Activated T-helper 2 cell treated with anti-CD3 and anti-CD28 coated beads, Interferon-gamma antibody, Interleukin-2, Interleukin-4, amounts not matched to agents 10 μg/mL and 5 μg/mL and 100 μg/mL, durations not matched to agents 14 hours and 24 hours and 36 hours (primary cell): ENCODE results near the gene DGLUCY. TPM values are rescaled to one million over a fixed set of nuclear protein-coding genes. Genes with fewer than 3 reads are reported as not detected.
"Not testable (repeated sequence)": the region's sequence is repeated elsewhere in the genome, so short reads cannot be mapped to it uniquely, and the experiment has no call there.

ENCODE experiments used
- DNase-seq: peaks from one replicate; pipeline ENCODE4 v3.0.0; 2021; ENCODE audit warnings: low spot score
- H3K27ac Mint-ChIP-seq: one replicate; pipeline ENCODE4 v1.8.0; 2021; ENCODE audit warnings: mixed read lengths
- H3K27me3 Mint-ChIP-seq: one replicate; pipeline ENCODE4 v1.8.0; 2021; ENCODE audit warnings: low read depth, mixed read lengths
- H3K36me3 Mint-ChIP-seq: one replicate; pipeline ENCODE4 v1.8.0; 2021; ENCODE audit warnings: low read depth, mixed read lengths
- H3K4me1 Mint-ChIP-seq: one replicate; pipeline ENCODE4 v1.8.0; 2021; ENCODE audit warnings: low read depth, mixed read lengths
- H3K4me3 Mint-ChIP-seq: one replicate; pipeline ENCODE4 v1.8.0; 2021; ENCODE audit warnings: low read depth, mild to moderate bottlenecking, moderate library complexity, mixed read lengths
- H3K9me3 Mint-ChIP-seq: one replicate; pipeline ENCODE4 v1.8.0; 2021; ENCODE audit warnings: mixed read lengths
- intact Hi-C: fragments of 100-400 bp; cut with micrococcal nuclease; formaldehyde crosslinking; loops from one replicate; pipeline ENCODE4 v1.15.1; 2023
- total RNA-seq: library from RNA; stranded (reverse); gene quantifications from 2 replicates; pipeline ENCODE4 v1.2.3, GENCODE V29; 2022

DGLUCY gene
- total RNA-seq, 1 donor from 2014 or later, result 48.5 TPM

GRCh38 chr14:91256661-91257060 is 142.8 kb downstream of the DGLUCY start:
- Mint-ChIP-seq H3K4me3 (no peak overlapping the region), H3K36me3 (peaks cover 11% of the 10 kb centered on the region), H3K4me1 (peaks cover 56% of the 10 kb centered on the region), H3K27ac (no peak overlapping the region), H3K27me3 (no peaks in the 10 kb centered on the region), H3K9me3 (peaks cover 4% of the 10 kb centered on the region)
- intact Hi-C loops, result no loop called here
- DNase-seq, result no peak

DNA sequence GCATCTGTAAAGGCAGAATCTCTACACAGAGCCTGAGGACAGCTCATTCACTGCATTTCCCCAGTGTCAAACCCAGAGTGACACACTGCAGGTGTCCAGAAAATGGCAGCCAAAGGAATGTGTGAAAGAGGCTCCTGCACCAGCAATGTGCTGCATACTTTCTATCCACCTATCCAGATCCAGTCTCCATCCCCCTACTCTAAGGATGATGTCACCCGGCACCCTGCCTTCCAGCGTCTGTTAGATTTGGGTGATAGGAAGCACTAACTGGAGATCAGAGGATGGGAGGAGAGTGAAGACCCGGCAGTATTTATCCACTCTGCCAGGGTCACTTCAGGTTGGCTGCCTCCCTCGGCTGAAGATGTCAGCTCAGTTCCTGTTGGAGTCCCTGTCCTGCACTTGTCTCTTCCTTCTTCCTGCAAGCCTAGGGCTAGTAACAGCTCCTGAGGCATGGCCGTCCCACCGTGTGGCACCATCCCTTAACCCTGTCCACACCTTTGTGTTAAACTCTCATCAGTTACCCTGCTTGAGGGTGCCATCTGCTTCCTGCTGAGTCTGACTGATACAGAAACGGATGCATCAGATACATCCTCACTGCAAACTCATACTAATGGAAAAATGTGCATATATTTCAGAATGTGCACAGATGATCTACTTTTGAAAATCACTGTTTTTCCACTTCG is 143.6 kb downstream of the DGLUCY start:
- H3K9me3 Mint-ChIP-seq, result peaks cover 4% of the 10 kb centered on the region
- no peaks in the 10 kb centered on the region for H3K27me3 Mint-ChIP-seq
- H3K4me1 Mint-ChIP-seq, result peaks cover 50% of the 10 kb centered on the region
- peaks cover 6% of the 10 kb centered on the region for H3K36me3 Mint-ChIP-seq
- peak overlapping the region; percentile 54 for H3K27ac Mint-ChIP-seq
- DNase-seq, result no peak
- intact Hi-C loops, result no loop called here
- no peak overlapping the region for H3K4me3 Mint-ChIP-seq

- no peaks in the 10 kb centered on the region for H3K27me3 Mint-ChIP-seq
- H3K4me1 Mint-ChIP-seq, result peaks cover 50% of the 10 kb centered on the region
- peak overlapping the region; percentile 54 for H3K27ac Mint-ChIP-seq
- H3K4me3 Mint-ChIP-seq, result no peak overlapping the region
- intact Hi-C loops, result no loop called here
- H3K36me3 Mint-ChIP-seq, result peaks cover 4% of the 10 kb centered on the region
- DNase-seq, result no peak
- peaks cover 4% of the 10 kb centered on the region for H3K9me3 Mint-ChIP-seq
These were observed 144.2 kb downstream of the DGLUCY start for GRCh38 chr14:91258011-91258618.

GRCh38 chr14:91258876-91259275 is 145.0 kb downstream of the DGLUCY start:
- Mint-ChIP-seq H3K9me3 (peaks cover 4% of the 10 kb centered on the region), H3K4me3 (no peak overlapping the region), H3K27me3 (no peaks in the 10 kb centered on the region), H3K4me1 (peaks cover 57% of the 10 kb centered on the region), H3K36me3 (peaks cover 4% of the 10 kb centered on the region), H3K27ac (no peak overlapping the region)
- intact Hi-C loops, result no loop called here
- no peak for DNase-seq

GRCh38 chr14:91261115-91261514 is 147.2 kb downstream of the DGLUCY start:
- H3K27ac Mint-ChIP-seq, result peak overlapping the region; percentile 64

GRCh38 chr14:91261986-91262549 is 148.2 kb downstream of the DGLUCY start:
- Mint-ChIP-seq H3K27me3 (no peaks in the 10 kb centered on the region), H3K27ac (no peak overlapping the region), H3K4me3 (no peak overlapping the region), H3K4me1 (peaks cover 47% of the 10 kb centered on the region), H3K9me3 (peaks cover 4% of the 10 kb centered on the region), H3K36me3 (peaks cover 8% of the 10 kb centered on the region)
- intact Hi-C loops, result loop anchor here (2.0 to 5.0 kb wide), 2 partner anchors 15 to 35 kb away; no protein-coding TSS in a partner anchor
- DNase-seq, result no peak

More at GRCh38 chr14:91261115-91261514, 147.2 kb downstream of the DGLUCY start:
- Mint-ChIP-seq H3K4me1 (peaks cover 53% of the 10 kb centered on the region), H3K36me3 (peaks cover 8% of the 10 kb centered on the region), H3K27me3 (no peaks in the 10 kb centered on the region), H3K9me3 (peaks cover 4% of the 10 kb centered on the region), H3K4me3 (no peak overlapping the region)
- intact Hi-C loops, result loop anchor here (2.0 to 5.0 kb wide), 2 partner anchors 14 to 34 kb away; no protein-coding TSS in a partner anchor
- DNase-seq, result peak; percentile 41

- H3K36me3 Mint-ChIP-seq, result peaks cover 15% of the 10 kb centered on the region
- H3K9me3 Mint-ChIP-seq, result peaks cover 4% of the 10 kb centered on the region
- intact Hi-C loops, result loop anchor here (5.0 kb wide), 1 partner anchor 36 kb away; no protein-coding TSS in a partner anchor
- H3K27me3 Mint-ChIP-seq, result no peaks in the 10 kb centered on the region
- H3K4me3 Mint-ChIP-seq, result peak overlapping the region; percentile 41
- H3K27ac Mint-ChIP-seq, result no peak overlapping the region
- peaks cover 36% of the 10 kb centered on the region for H3K4me1 Mint-ChIP-seq
- no peak for DNase-seq
These were observed 149.5 kb downstream of the DGLUCY start for GRCh38 chr14:91263329-91263728.

DNA sequence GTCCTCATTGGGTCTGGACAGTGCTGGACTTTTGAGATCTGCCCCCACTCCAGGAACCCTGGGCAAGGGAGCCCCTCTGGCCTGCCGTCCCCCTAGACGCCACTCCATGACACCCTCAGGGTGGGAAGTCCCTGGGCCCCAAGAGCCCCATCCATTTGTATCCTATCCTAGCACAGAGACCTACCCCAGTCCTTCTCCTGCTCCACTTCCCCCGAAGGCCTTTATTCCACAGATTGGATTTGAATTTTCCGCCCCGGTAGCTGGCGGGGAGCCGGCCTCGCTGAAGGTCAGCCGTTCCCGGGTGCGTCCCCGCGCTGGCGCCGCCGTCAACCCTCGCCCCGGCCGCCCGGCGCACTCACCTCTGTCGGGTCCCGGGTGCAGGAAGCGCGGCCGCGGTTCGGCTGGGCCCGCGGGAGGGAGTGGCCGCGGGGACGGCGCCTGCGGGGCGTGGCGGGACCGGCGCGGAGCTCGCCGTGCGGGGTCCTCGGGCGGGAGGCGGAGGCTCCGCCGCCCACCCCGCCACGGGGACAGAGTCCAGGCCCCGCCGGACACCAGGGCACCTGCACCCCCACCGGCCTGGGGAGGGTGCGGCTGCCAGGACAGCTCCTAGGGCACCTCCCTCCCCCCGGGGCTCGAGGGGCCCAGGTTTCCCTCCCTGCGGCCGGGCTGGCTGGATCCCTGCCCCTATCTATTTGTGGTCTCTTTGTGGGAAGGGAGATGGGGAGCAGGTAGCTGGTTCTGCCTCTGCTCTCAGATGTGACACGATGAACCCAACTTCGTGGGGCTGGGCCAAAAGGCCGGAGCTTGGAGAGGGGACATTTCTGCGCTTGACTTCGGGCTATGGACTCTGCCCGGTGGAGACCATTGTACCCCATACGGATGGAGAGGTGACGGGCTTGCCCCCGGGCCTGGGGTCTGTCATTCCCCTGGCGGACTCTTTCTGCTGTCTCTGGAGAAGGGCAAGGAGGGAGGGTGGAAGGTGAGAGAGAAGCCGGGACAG is 150.6 kb downstream of the DGLUCY start:
- Mint-ChIP-seq H3K4me1 (peaks cover 36% of the 10 kb centered on the region), H3K36me3 (peaks cover 23% of the 10 kb centered on the region), H3K4me3 (peak overlapping the region; percentile 47), H3K27ac (no peak overlapping the region), H3K27me3 (no peaks in the 10 kb centered on the region), H3K9me3 (peaks cover 4% of the 10 kb centered on the region)
- intact Hi-C loops, result loop anchor here (5.0 kb wide), 1 partner anchor 37 kb away; no protein-coding TSS in a partner anchor
- no peak for DNase-seq

DNA sequence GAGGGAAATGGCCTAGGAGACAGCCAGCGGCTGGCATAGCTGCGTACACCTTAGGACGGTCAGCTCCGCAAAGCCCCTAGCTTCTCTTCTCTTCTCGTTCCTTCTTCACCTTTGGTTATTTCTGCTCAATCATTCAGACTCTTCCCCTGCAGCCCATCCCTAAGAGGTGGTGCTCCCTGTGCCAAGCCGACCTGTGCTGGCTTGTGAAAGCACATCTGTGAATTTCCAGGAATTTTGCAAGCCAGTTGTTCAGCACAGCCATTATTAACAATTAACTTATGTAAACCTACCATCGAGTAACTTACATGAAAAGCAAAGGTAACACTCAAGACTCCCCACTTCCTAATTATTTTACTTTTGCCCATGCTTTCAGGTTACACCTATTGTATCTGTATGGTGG is 151.5 kb downstream of the DGLUCY start:
- Mint-ChIP-seq H3K27me3 (no peaks in the 10 kb centered on the region), H3K27ac (peak overlapping the region; percentile 3), H3K4me1 (peaks cover 31% of the 10 kb centered on the region), H3K36me3 (peaks cover 28% of the 10 kb centered on the region), H3K9me3 (peaks cover 4% of the 10 kb centered on the region), H3K4me3 (no peak overlapping the region)
- DNase-seq, result no peak
- intact Hi-C loops, result no loop called here

DNA sequence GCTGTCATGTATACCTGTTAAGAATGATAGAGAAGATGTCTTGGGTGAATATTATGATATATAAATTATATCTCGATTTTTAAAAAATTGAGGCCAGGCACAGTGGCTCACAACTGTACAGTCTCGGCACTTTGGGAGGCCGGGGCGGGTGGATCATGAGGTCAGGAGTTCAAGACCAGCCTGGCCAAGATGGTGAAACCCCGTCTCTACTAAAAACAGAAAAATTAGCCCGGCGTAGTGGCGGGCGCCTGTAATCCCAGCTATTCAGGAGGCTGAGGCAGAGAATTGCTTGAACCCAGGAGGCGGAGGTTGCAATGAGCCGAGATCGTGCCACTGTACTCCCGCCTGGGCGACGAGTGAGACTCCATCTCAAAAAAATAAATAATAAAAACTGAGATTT is 152.4 kb downstream of the DGLUCY start:
- H3K36me3 Mint-ChIP-seq, result peaks cover 30% of the 10 kb centered on the region
- H3K27me3 Mint-ChIP-seq, intact Hi-C loops, H3K4me3 Mint-ChIP-seq, DNase-seq, H3K9me3 Mint-ChIP-seq, H3K27ac Mint-ChIP-seq: not testable (repeated sequence)
- H3K4me1 Mint-ChIP-seq, result peaks cover 24% of the 10 kb centered on the region

DNA sequence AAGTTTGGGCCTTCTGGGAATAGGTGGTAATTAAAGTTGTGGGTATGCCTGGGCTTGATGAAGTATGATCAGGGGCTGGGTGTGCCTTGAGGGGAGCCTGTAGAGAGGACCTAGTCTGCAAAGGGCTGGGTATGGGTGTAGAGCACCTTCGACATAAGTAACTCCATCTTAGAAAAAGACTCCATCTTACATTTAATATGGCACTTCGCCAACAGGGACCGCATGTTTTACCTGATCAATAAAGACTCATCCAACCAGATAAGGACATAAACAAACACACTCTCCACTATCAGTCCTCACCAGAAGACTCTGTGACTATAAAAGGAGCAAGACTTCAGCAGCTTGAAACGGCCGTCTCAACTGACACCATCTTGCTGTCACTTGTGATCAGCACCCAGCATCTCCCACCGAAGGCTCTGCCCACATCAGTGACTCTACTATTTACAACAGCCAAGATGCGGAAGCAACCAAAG is 154.1 kb downstream of the DGLUCY start:
- H3K9me3 Mint-ChIP-seq, result no peaks in the 10 kb centered on the region
- H3K4me3 Mint-ChIP-seq, result no peak overlapping the region
- peak overlapping the region; percentile 9 for H3K27ac Mint-ChIP-seq
- intact Hi-C loops, result no loop called here
- H3K36me3 Mint-ChIP-seq, result peaks cover 39% of the 10 kb centered on the region
- peaks cover 24% of the 10 kb centered on the region for H3K4me1 Mint-ChIP-seq
- no peak for DNase-seq
- no peaks in the 10 kb centered on the region for H3K27me3 Mint-ChIP-seq
